RPMI7951 (cell line): ENCODE data around the gene USP13. TPM values are rescaled to one million over a fixed set of nuclear protein-coding genes. Genes with fewer than 3 reads are reported as not detected.
"Not testable (repeated sequence)": the region's sequence is repeated elsewhere in the genome, so short reads cannot be mapped to it uniquely, and the experiment has no call there.

Experiments used
- DNase-seq: peaks from one replicate; pipeline ENCODE4 v3.0.0-alpha.2; 2012; ENCODE audit warnings: low read depth
- total RNA-seq: library from RNA; depleted of rRNA; stranded (reverse); fragments of >200 nt; shearing (Covaris generic); gene quantifications from 2 replicates; pipeline ENCODE4 v1.2.3, GENCODE V29; 2014; rRNA removed

USP13 gene
- 13.8 and 16.2 TPM in 2 replicates for total RNA-seq

GRCh38 chr3:179652447-179653095 lies at the start of gene USP13:
Gene USP13 (plus strand): TSS chr3:179653040. CDS start chr3:179653226, 186 bp downstream.
- peak; percentile 87 for DNase-seq

GRCh38 chr3:179603321-179603720 lies 49.5 kb upstream of the USP13 start:
- no peak for DNase-seq

- DNase-seq: no peak
Observed at GRCh38 chr3:179603831-179604230, 49.0 kb upstream of the USP13 start.

GRCh38 chr3:179604321-179605078 lies 48.3 kb upstream of the USP13 start, which contains the start of the genes MRPL47 and NDUFB5:
Gene MRPL47 (minus strand): TSS chr3:179604638. CDS start chr3:179604624, 14 bp downstream.
Gene NDUFB5 (plus strand): TSS chr3:179604794. CDS start chr3:179604816, 22 bp downstream.
- DNase-seq: peak; percentile 96

- no peak for DNase-seq
Observed at GRCh38 chr3:179606534-179607085, 46.2 kb upstream of the USP13 start.

- no peak for DNase-seq
Observed at GRCh38 chr3:179608931-179609720, 43.7 kb upstream of the USP13 start.

GRCh38 chr3:179610066-179610465 lies 42.8 kb upstream of the USP13 start:
- DNase-seq: no peak

- DNase-seq: peak; percentile 15
Observed at GRCh38 chr3:179613807-179614206, 39.0 kb upstream of the USP13 start.

- DNase-seq: peak; percentile 10
Observed at GRCh38 chr3:179615458-179616173, 37.2 kb upstream of the USP13 start.

- no peak for DNase-seq
Observed at GRCh38 chr3:179622023-179622422, 30.8 kb upstream of the USP13 start.

GRCh38 chr3:179624451-179624850 lies 28.4 kb upstream of the USP13 start:
- no peak for DNase-seq

- DNase-seq: no peak
Observed at GRCh38 chr3:179630753-179631451, 21.9 kb upstream of the USP13 start.

- no peak for DNase-seq
Observed at GRCh38 chr3:179640469-179640868, 12.4 kb upstream of the USP13 start.

- DNase-seq: no peak
Observed at GRCh38 chr3:179642871-179643270, 10.0 kb upstream of the USP13 start.

- not testable (repeated sequence) for DNase-seq
Observed at GRCh38 chr3:179643837-179644236, 9.0 kb upstream of the USP13 start.

- DNase-seq: no peak
Observed at GRCh38 chr3:179646177-179646576, 6.7 kb upstream of the USP13 start.

GRCh38 chr3:179651687-179652446 lies 973 bp upstream of the USP13 start:
- DNase-seq: peak; percentile 8

GRCh38 chr3:179653096-179653797 lies 407 bp downstream of the USP13 start:
- DNase-seq: peak; percentile 86

GRCh38 chr3:179655236-179655635 lies 2.4 kb downstream of the USP13 start:
- DNase-seq: no peak
